Lower leg skin (tissue), 3 donors: ENCODE data around the gene TSPAN32.

Experiments
- CTCF ChIP-seq, 3 donors: fragments of 450-650 bp; IDR thresholded peaks; one replicate each; pipeline ENCODE4 v1.5.1; 2016; ENCODE audit warnings: antibody characterized with exemption in 3 of 3, mild to moderate bottlenecking in 3 of 3, moderate library complexity in 2 of 3
- POLR2A ChIP-seq, 2 donors: fragments of 450-650 bp; IDR thresholded peaks; one replicate each; pipeline ENCODE4 v1.6.1; 2016 to 2017; ENCODE audit warnings: antibody characterized with exemption in 2 of 2, mild to moderate bottlenecking in 1 of 2, moderate library complexity in 1 of 2

GRCh38 chr11:2272946-2273280 is 28.9 kb upstream of the TSPAN32 start:
- no peak for TF ChIP-seq CTCF (IDR thresholded peaks at IDR 0.05)
- TF ChIP-seq POLR2A (IDR thresholded peaks at IDR 0.05): no peak
